GM18858 (cell line): ENCODE data around the gene NECTIN4.
"Not testable (repeated sequence)": the region's sequence is repeated elsewhere in the genome, so short reads cannot be mapped to it uniquely, and the experiment has no call there.

ENCODE experiments used
- ATAC-seq: cut with Tn5 transposase; IDR thresholded peaks from one replicate; pipeline ENCODE4 v1.9.1; 2021; ENCODE audit not compliant: unreplicated experiment

The NECTIN4 gene

DNA sequence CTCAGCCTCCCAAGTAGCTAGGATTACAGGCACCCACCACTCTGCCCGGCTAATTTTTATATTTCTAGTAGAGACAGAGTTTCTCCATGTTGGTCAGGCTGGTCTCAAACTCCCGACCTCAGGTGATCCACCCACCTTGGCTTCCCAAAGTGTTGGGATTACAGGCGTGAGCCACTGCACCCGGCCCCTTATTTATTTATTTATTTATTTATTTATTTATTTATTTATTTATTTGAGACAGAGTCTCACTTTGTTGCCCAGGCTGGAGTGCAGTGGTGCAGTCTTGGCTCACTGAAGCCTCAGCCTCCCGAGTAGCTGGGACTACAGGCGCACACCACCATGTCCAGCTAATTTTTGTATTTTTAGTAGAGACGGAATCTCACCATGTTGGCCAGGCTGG, 23.7 kb downstream of the NECTIN4 start:
- ATAC-seq, result not testable (repeated sequence)

DNA sequence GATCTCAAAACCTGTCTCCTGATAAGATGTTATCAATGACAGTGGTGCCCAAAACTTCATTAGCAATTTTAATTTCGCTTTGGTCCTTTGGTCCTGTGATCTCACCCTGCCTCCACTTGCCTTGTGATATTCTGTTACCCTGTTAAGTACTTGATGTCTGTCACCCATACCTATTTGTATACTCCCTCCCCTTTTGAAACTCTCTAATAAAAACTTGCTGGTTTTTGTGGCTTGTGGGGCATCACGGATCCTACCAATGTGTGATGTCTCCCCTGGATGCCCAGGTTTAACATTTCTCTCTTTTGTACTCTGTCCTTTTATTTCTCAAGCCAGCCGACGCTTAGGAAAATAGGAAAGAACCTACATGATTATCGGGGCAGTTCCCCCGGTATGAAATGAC, 25.4 kb downstream of the NECTIN4 start:
- not testable (repeated sequence) for ATAC-seq

DNA sequence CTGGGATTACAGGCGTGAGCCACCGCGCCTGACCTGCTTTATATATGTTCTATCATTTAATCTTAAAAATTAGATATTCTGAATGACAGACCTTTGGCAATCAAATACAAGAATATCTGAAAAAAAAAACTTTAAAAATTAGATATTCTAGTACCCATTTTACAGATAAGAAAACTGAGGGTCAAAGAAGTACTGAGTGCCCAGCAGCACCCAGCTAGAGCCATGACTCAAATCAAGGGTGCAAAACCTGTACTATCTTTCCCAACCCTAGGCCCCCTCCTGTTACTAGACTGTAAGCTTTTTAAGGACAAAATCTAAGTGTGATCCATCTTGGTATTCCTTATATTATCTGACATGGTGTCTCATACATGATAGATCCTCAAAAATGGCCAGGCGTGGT, 27.9 kb downstream of the NECTIN4 start:
- no peak for ATAC-seq

DNA sequence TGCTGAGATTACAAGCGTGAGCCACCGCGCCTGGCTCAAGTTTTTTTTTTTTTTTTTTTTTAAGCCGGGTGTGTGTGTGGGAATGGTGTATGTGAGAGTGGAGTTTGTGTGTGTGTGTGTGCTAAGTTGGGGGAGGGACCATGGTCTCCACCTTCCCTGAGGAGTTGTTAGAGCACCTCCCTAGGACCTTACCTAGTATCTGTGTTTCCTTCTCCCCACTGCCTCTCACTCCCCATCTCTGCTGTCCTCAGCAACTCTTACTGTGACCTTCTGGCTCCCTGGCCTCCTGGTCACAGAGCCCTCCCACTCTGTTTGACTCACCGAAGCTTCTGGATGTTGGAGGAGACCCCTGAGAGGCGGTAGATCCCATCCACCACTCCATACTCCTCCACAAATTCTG, 30.1 kb downstream of the NECTIN4 start:
- ATAC-seq, result no peak

DNA sequence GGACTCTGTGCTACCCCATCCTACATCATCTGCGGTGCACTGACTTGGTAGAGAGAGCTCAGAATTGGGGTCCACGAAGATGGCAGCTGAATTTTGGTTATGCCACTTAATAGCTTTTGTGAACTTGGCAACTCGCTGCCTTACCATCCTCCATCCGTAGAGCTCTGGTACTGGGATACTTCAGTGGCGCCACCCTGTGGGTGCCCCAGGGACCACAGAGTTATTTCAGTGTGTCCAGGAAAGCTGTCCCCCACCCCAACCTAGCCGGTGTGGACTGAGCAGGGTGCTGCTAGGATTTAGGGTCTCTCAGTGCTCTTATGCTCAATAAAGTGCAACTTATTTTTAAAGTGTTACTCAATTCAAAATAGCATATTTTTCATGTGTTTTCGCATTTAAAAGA, 34.6 kb downstream of the NECTIN4 start:
- ATAC-seq, result no peak

DNA sequence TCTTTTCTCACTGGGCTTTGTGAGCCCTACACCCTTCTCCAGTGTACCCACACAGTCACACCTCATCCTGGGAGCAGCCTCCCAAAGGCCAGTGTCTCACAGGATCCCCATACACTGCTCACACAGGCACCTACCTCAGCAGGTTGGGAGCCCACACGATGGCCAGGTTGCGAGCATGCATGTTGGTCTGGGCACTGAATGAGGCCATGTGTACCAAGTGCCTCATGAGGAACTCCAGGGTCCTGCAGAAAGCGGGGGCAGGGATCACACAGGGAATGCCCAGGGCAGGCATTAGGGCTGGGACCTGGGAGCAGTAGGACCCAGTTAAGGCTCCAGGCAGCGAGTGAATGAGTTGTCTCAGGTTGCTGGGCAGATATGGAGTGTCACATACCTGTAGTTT, 35.1 kb downstream of the NECTIN4 start:
- no peak for ATAC-seq

DNA sequence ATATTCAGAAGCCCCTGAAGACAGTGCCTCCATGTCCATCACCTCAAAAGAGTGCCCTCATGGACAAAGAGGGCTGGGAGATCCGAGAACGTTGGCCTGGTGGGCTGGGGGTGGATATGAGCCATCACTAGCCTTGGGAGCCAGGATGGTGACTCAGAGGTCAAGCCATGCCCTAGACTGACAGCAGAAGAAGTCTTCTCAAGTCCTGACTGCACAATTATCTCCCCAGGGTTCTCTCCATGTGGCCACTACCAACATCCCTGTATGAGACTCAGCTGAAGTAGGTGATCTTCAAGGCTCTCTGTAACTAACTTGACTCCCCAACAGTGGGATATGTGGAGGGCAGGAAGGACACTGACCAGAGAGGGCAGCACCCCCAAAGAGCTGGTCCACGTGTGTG, 36.5 kb downstream of the NECTIN4 start:
- no peak for ATAC-seq

DNA sequence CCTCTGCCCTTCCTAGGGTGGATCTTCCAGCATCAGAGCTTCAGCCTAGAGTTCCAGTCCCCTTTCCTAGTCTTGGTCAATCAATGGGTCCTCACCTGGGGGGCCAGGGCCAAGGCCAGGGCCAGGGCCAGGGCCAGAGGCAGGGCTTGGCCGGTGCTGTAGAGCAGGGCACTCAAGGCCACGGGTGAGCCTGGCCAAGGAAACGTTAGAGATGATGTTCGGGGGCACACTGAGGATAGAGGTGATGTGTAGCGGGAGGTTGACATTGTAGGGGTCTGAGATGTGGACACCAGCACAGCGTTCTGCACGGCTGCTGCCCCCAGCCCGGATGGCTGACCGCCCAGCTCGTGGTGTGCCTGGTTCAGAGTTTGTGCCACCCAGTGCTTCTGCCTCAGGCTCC, 38.1 kb downstream of the NECTIN4 start:
- ATAC-seq, result no peak

DNA sequence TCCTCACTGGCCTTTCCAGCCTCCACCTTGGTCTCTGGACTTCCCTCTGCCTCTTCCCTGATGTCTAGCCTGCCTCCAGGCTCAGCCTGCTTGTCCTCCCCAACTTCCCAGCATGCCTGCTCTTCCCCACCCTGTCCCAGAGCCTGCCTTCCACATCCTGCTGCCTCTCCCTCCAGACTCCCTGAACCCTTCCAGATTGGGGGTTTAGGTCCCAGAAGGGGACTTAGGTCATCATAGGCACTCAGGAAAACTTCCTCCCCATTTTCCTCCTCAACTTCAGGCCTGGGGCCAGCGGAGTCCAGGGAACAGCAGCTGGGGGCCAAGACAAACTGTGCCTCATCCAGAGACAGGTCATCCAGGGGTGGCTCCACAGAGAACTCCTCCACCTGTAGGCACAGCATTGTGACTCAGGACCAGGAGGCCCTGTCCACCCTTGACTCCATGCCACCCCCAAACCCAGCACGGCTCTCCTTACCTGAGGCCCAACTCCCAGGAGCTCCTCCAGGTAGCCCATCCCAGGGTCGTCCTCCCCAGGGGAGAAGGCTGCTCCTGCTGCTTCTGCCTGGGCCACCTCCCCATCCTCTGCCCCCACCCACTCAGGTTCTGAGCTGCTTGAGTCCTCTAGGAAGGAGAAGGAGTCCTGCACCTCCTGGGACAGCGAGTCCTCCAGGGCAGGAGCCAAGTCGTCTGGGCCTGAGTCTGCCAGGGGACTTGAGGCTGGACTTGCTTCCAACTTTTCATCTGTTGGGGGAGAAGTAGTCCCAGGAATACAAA, 40.2 kb downstream of the NECTIN4 start:
- ATAC-seq, result no peak

DNA sequence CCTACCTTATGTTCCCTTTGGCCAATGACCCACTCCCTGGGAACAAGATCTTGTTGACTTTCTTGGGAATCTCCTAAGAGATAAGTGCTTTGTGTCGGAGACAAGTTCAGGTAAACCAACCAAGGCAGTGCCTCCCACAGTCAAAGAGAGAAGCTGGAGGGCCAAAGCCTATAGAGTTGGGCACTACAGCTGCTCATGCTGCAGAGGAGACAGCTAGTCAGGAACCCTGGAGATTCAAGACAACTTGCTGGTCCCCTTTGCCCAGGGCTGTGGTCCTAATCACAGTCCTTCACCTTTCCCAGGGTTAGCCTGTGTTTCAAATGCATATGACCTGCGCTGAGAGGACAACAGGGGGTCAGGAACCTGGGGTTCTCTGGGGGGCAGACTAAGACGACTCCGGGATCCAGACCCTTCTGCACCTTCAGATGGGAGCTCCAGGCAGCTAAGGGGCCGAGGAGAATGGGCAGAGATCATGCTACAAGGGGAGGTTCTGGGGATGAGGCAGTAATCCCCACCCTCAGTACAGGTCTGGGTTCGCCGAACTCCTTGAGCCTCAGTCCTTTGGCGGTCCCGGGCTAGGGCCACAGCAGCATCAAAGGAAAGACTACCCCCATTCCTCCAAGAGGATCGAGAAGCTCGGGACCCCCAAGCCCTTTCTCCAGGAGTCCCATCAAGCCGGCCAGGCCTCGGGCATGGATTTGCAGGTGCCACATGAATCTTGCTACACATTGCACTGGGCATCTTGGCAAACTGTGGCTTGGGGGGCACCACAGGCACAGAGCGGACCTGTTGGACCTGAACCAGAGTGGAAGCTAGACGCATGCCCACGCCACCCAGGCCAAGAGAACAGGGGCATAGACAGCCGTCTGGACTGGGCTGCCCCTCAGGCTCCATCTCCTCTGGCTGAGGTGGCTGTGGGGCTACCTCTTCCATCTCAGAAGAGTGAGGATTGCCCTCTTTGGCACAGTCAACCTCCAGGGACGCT, 41.6 kb downstream of the NECTIN4 start:
- no peak for ATAC-seq

DNA sequence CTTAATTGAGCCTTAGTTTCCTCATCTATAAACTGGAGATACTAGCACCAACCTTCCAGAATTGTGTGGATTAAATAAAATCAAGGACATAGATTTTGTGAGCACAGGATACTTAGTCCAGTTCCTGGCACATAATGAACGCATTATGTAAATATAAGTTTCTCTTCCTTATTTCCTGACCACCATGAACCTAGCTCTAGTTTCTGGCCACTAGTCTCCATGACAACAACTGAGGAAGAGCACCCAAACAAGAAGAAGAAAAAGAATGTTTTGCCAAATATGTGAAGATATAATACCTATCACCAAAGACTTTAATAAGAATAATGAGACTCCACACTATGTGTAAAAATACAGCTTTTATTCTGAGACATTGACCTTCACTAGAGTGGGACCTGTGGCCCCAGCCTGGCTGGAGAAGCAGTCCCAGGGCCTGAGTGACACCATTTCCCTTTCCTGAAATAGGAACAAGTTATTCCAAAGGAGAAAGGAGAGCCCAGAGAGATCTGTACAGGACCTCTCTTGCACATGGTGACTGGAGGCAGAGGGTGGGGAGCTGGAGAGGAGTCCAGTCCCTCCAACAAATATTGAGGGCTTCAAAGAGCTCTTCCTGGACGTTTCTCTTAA, 42.6 kb downstream of the NECTIN4 start:
- ATAC-seq, result peak; percentile 42

DNA sequence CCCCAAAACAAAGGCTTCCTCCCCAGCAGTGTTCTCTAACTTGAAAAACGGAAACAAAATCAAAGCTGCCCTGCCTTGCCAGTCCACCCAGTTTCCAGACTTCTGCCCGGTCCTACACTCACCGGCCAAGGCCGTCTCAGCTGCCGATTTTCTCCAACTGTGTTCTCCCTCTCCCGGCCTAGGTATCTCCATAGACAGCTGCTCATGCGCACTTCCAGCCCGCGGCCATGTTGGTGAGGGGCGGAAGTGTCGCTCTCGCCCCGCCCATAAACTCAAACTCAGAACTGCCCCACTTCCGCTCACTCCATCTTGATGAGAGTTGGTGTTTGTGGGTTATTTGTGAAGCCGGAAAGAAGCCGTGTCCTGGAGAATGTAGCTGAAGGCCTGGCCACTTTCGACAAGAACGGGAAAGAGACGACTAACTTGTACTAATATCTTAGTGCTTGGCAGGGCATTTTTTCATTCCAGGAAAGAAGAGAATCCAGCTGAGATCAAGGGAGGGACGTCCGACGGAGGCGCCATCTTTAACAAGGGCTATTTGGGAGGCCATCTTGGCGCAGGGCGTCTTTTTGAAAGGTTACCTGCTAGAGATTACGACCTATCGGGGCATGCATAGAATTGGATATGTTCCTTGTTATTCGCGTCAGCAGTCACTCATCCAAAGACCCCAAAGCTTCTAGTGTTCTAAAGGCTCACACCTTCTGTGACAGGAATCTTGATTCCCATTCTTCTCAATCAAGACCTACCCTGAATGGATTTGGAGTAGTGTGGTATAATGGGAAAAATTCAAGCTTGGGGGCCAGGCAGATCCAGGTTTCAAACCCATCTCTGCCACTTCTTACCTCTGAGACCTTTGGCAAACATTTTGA, 43.4 kb downstream of the NECTIN4 start, which contains the start of gene USF1:
TSS of gene USF1 (minus strand) at position 242 of the 869 bp plus-strand sequence. CDS start 2,702 bp downstream, outside the sequence.
- peak; percentile 34 for ATAC-seq

DNA sequence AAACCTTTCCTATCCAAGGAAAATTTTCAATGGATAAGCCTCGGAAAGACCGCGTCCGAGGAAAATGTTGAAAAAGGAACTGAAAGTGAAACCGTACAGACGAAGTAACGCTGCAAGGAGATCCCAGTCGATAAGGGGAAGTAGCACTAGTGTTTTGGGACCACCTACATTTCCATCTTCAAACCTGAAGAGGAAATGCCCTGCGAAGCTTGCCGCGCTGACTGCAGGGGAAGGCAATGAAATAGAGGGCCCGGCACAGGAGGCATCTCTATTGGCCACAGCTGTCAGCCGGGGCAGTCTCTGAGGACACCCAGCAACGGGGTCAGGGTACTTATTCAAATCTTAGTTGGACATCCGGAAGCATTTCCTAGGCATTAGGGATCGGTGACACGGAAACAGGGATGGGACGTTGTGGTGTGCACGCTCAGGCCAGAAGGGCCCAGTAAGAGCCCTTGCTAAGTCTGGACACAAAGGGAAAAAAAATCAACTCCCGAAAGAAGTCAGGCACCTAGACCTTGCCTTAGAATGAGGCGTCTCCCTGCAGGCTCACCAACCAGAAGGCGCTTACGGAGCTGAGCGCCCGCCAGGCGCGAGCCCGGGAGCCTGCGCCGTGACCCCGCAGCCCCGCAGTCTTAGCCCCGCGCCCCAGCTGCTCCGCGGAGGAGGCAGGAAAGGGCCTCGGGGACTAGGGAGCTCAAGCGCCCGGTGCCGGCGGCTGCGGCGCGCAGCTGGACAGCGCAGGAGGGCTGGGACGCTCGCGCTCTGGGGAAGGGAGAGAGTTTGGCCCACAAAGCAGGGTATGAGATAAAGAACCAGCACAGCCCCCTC, 44.2 kb downstream of the NECTIN4 start:
- peak; percentile 34 for ATAC-seq

DNA sequence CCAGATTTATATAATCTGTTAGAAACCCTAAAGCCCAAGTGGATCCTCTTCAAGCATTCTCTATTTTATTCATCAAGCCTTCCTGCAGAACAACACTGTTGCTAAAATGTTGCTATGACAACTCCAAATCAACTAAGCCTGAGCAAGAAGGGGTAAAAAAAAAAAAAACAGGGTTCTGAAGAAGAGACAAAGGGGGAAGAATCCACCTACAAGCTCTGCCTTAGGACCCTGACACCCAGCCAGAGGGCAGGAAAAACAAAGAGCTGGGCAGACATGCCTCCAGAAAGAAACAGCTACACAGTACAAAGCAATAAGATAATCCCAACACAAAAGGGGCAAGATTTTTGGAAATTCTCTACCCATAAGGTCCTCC, 44.8 kb downstream of the NECTIN4 start:
- ATAC-seq, result peak; percentile 6

DNA sequence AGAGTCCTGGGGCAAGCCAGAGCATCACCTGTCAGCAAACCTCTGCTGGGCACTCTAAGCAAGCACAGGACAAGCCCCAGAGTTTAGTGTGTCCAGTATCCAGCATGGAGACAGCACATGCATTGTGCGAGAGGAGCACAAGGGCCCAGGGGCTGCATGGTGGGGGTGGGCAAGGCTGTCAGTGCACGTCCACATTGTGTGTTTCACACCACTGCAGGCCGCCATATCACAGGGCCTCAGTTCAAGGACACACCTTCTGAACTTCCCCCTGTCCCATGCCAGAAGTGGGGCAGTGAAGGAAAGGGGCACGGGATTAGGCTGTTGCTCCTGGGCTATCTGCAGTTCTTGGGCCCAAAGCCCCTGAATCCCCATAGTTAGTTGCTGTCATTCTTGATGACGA, 49.8 kb downstream of the NECTIN4 start:
- no peak for ATAC-seq

DNA sequence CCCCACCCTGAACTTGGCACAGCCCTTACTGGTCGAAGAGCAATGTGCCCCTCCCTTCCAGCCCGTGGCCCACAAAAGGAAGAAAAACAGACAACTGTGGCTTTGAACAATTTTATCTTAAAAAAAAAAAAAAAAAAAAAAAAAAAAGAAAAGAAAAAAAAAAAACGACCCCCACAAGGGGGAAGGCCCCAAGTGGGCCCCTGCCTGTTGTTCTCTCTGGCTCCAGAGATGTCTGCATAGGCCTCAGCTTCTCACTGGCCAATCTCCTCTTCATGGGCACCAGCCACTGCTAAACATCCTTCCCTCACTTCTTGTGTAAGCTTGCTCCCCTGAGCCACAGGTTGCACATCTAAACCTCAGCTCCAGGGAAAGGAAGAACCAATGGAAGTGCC, 50.2 kb downstream of the NECTIN4 start:
- no peak for ATAC-seq

DNA sequence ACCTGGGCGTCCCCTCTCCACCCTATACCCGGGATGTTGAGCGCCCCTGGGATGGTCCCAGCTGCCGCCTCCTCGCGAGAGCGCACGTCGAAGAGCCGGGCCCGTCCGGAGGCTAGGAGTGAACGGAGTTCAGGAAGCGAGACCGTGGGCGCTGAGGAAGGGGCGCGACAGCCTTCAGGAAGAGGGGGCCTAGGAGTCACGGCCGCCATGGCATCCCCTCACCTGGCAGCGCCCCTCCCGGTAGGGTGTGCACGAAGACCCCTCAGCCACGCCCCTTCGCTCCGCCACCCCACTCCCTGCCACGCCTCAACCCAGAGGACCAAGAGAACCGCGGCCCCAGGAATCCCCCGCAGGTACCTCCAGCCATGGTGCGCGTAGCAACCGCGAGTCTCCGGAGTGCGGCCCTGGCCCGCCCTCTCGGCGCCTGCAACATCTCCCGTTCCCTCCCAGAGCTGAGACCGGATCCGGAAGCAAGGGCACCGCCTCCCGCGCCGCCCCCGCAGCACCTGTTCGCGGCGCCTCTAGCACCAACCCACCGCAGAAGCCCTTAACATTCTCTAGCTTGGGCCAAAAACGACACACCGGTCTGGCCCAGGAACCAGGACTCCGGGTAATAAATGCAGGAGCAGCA, 50.7 kb downstream of the NECTIN4 start, which contains the start of gene TSTD1:
TSS of gene TSTD1 (minus strand) at position 442 of the 631 bp plus-strand sequence. CDS start at position 367, 75 bp downstream.
- peak; percentile 63 for ATAC-seq

DNA sequence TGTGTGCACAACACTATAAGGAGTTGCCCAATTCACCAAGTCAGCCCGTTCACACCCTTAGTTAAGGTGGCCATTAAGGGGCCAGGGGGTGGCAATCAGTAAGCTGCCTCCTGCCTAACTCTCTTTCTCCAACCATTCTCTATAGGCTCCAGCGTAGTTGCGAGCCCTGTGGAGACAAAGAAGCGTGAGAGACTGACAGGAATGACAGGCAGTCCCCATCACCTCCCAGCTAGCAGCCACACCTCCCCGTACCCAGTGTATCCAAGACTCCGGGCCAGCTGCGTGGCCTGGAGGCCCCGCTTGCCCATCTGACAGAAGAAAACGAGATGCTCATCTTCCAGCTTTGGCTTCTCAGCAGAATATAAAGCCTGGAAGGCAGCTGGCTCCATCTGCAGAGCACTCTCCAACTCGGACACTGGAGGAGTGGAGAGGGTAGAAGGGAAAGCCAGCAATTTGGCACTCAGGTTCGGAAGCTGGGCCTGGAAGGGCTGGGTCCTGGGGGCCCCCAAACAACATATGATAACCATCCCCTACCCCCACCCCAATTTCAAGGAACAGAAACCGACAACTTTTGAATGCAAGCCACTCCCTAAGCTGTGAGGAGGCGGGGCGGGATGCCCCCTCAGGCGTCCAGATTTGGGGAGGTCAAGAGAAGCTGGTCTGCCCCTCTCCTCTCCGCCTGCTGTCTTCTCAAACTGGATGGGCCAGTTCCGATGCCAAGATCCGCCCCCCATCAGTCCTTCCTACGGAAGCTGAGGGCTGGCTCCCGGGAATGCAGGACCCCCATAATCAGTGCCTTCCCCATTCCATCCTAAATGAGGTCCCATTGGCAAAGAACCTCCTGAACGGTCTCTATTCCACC, 51.5 kb downstream of the NECTIN4 start:
- ATAC-seq, result no peak
